LNCAP (cell line): ENCODE results near the gene TOMM34.

Source experiments
- TF ChIP-seq, protein P1 (sequence below): fragments of 450-650 bp; IDR thresholded peaks from 2 replicates; pipeline ENCODE4 v1.5.1; 2017; ENCODE audit warnings: mild to moderate bottlenecking

The TOMM34 gene

DNA sequence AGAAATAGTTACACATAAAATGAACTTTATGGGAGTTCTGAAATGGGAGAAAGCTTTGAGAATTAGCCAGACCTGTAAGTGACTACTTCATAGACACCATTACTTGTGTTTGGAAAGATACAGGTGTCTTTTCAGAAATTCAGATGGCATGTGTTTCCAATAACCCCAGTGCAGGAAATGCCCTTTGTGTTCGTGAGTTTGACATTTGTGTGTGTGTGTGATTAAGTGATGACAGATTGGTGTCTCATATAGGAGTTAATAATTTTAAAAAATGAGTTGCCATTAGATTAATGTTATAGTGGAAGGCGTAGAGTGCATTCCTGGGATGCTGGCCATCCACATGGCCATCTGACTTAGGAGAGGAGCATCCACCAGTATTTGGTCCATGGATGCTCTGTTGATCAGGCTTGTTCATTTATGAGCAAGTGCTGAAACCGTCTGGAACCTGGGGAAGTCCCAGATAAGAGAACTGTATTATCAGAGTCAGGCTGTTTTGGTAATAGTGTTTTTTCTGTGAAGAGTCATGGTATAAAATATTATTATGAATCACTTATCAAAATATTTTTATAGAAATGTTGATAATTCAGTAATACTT lies 9.2 kb upstream of the TOMM34 start:
- TF ChIP-seq, protein P1, sequence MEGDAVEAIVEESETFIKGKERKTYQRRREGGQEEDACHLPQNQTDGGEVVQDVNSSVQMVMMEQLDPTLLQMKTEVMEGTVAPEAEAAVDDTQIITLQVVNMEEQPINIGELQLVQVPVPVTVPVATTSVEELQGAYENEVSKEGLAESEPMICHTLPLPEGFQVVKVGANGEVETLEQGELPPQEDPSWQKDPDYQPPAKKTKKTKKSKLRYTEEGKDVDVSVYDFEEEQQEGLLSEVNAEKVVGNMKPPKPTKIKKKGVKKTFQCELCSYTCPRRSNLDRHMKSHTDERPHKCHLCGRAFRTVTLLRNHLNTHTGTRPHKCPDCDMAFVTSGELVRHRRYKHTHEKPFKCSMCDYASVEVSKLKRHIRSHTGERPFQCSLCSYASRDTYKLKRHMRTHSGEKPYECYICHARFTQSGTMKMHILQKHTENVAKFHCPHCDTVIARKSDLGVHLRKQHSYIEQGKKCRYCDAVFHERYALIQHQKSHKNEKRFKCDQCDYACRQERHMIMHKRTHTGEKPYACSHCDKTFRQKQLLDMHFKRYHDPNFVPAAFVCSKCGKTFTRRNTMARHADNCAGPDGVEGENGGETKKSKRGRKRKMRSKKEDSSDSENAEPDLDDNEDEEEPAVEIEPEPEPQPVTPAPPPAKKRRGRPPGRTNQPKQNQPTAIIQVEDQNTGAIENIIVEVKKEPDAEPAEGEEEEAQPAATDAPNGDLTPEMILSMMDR, result no peak

DNA sequence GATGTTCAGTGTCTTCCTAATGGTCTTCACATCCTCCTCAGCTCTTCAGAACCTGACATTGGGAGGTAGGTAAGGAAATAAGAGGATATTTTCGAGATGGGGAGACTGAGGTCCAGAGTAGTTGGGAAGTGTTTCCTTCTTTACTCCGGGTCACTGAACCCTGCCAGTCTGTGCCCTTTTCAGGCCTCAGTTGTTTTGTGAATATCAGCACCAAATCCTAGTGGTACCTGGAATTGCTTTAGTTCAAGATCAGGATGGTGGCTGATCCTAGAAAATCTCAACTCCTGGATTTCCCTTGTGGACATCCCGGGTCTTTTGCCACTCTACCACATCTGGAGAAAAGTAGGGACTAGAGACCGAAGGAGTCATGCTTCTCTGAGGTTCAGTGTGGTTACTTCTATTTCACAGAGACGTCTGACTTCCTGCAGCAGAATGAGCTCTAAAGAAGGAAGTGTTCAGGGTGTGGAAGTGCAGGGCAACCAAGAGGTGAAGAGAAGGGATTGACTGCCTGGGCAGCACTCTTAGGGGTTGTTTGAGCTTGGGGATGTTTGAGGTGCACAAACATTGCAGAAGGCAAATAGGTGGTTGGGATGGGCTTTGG lies 7.1 kb upstream of the TOMM34 start:
- TF ChIP-seq, protein P1, result no peak

DNA sequence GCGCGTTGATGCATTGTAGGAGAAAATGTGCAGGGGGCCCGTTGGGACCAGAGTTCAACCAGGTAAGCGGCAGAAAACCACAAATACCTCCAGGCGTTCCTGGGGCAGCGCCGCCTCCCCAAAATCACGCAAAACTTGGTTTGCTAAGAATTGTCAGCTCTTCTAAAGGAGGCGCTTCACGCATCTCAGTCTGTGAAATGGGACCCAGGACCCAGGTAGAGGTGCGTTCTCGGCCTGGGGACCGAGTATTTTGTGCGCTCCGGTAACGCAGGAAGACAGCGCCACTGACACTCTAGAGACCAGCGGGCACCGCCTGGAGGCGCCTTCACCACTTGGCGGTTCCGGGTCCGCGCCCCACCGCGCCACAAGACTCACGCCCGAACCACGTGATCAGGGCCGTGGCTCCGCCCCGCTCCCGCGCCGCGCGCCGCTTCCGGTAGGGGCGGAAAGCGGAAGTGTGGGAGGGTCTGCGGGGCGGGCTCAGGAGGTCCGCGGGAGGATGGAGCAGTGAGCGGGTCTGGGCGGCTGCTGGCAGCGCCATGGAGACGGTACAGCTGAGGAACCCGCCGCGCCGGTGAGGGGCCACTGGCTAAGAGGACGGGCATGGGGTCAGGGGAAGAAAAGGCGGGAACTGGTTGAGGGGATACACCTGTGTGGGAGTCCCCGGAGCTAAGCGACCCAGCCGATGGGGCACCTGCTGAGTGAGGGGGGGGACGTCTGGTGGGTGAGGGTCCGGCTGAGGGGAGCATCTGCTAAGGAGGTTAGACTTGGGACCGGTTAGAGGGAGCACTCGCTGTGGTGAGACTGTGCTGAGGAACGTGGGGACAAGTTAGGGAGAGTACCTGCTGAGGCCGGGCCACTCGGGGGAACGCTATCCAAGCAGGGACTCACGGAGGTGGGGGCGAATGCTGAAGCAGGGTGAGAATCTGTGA lies 6.1 kb upstream of the TOMM34 start, which contains the start of gene STK4:
STK4 (plus strand) TSS at position 483 of the 932 bp plus-strand sequence; CDS start at position 540, 57 bp downstream.
- TF ChIP-seq, protein P1, result peak; percentile 61

DNA sequence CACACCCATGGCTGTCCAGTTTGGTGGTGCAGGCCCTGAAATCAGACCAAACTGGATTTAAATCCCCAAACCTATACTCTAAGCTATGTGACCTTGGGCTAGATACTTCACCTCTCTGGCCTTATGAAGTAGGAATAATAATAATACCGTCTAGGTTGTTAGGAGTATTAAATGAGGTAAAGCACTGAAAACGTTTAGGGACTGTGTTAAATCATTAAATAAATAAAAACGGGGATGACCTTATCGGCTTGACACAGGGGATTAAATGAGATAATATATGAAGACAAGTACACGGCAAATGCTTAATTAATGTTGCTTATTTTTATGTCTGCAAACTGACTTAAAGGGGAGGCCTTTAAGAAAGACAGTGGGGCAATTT lies 5.4 kb upstream of the TOMM34 start:
- TF ChIP-seq, protein P1, result no peak

DNA sequence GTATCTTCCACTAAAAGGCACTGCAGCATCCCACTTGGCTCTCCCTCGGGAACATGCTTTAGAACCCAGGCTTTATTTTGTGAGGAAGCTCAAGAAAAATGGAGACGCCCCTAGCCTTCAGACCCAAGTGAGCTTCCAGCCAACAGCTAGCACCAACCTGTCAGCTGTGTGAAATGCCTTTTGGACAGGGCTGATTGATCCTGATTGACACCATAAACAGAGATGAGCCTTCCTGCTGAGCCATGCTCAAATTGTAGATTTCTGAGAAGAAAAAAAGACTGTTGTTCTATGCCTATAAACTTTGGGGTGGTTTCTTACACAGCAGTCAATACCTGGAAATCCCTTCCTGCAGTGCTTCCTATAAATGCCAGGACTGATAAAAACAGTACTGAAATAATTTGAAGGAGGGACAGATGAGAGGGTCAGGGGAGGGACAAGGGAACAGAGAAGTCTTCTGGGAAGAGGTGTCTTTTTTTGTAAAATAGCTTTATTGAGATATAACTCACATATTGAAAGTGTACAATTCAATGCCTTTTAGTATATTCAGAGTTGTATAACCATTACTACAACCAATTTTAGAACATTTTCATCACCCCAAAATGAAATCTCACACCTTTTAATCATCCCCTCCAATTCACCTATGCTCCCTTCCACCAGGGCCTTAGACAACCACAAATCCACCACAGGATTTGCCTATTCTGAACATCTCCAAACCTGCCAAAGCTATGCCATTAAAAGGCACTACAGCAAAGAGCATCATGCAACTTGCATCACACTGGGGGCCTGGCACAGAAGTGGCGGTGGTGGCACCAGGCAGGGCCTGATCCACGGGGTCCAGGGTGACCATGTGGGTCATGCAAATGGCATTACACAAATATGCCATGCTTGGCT lies 3.4 kb upstream of the TOMM34 start:
- TF ChIP-seq, protein P1, result no peak

DNA sequence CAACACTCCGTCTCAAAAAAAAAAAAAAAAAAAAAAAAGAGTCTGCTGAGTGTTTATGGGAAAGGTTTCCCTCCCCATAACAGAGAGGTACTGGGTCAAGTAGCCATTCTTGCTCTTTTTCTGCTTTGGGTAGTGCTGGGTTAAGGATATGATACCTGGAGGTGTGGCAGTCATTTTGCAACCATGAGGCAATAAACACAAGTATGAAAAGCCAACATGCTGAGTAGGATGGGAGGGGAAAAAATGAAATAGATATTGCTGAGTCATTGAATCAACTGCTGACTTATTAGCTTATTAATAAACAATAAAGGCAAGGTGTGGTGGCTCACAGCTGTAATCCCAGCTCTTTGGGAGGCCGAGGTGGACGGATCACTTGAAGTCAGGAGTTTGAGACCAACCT lies 2.3 kb upstream of the TOMM34 start:
- TF ChIP-seq, protein P1, result no peak

DNA sequence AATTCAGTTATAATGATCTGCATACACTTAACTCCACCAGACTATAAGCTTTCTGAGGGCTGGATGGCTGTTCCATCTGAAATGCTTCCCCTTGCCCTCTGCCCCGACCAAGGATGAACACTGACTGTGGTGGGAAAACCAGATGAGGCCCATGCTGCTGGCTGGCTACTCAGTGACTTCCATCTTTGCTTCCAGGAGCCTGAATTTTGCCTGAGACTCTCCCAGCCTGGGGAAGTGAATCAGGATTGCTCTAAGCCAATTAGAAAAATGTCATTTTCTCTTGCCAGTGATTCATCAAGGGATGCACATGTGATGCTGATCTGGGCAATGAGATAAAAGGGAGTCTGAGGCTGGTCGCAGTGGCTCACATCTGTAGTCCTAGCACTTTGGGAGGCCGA lies 1.7 kb upstream of the TOMM34 start:
- TF ChIP-seq, protein P1, result no peak
